Measurements from ENCODE around the gene HYAL1.
"Not testable (repeated sequence)": the region's sequence is repeated elsewhere in the genome, so short reads cannot be mapped to it uniquely, and the experiment has no call there.

HYAL1 gene

DNA sequence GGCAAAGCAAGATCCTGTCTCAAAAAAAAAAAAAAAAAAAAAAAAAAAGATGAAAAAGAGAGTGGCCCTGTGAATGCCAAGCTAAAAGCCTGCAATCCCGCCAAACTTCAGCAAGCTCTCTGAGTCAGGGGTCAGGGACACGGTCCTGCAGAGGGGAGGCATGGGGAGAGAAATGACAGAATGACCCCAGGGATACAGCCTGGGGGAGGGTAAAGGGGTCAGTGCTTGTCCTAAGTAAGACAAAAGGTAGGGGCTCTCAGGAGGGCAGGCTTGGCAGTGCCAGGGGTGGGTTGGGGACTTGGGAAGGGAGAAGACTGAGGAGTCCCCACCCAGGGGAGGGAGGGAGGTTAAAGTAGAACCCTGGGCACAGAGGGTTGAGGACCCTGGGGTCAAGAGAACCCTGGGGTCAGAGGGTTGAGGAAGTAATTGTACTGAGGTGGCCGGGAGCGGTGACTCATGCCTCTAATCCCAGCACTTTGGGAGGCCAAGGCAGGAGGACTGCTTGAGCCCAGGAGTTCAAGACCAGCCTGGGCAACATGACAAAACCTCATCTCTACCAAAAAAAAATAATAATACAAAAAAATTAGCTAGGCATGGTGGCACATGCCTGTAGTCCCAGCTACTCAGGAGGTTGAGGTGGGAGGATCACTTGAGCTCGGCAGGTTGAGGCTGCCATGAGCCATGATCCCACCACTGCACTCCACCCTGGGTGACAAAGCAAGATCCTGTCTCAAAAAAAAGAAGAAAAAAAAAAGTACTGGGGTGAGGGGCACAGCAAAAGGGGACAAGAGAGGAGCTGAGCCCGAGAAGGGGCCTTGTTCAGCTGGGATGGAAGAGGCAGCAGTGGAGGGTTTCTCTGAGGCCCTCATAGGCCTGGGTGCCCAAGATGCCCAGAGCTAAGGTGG, 39.6 kb downstream of the HYAL1 start:
- Histone ChIP-seq H3K23ac (ENCODE audit: low read length in 2 of 2) (no peak overlapping the region), H3K79me1 (replicated peaks; ENCODE audit: low read length, poor library complexity, severe bottlenecking) (peaks cover 6% of the 10 kb centered on the region), H2AK5ac (ENCODE audit: low read length, severe bottlenecking) (peak overlapping the region; percentile 90), H2BK5ac (ENCODE audit: low read depth, low read length, poor library complexity, severe bottlenecking) (peak overlapping the region; percentile 66), H3K36me3 (ENCODE audit: control insufficient read depth in 1 of 2, insufficient read depth in 2 of 2, low read depth in 1 of 2, low read length in 2 of 2) (peaks cover 9 to 11% of the 10 kb centered on the region in 2 experiments), H2BK15ac (ENCODE audit: low read depth, poor library complexity, severe bottlenecking) (peak overlapping the region; percentile 82), H3K4me1 (ENCODE audit: control insufficient read depth, insufficient read depth, low read depth, low read length) (peaks cover 76% of the 10 kb centered on the region), H3K4me3 (ENCODE audit: insufficient read depth in 1 of 2, low read depth in 1 of 2, low read length in 2 of 2) (peak overlapping the region in 1 of 2 experiments; percentile 51), H2BK12ac (ENCODE audit: low read length in 2 of 2) (peak overlapping the region; percentile 57 to 91), H3K9me3 (ENCODE audit: control insufficient read depth, low read length) (no peaks in the 10 kb centered on the region), H2BK120ac (ENCODE audit: low read depth, low read length) (peak overlapping the region; percentile 74), H3K14ac (ENCODE audit: low read length in 2 of 2) (peak overlapping the region in 1 of 2 experiments; percentile 14), H4K8ac (ENCODE audit: low read length) (peak overlapping the region; percentile 74), H3K4me2 (ENCODE audit: low read length, poor library complexity, severe bottlenecking) (no peak overlapping the region), H3K27me3 (ENCODE audit: control insufficient read depth in 1 of 2, insufficient read depth in 1 of 2, low read length in 2 of 2) (no peaks in the 10 kb centered on the region), H3K18ac (ENCODE audit: low read depth in 1 of 2, low read length in 2 of 2) (peak overlapping the region; percentile 71 to 88), H4K91ac (ENCODE audit: low read length) (peak overlapping the region; percentile 85), H3K27ac (ENCODE audit: low read length, poor library complexity, severe bottlenecking) (peak overlapping the region; percentile 92), H3K9ac (ENCODE audit: low read length) (peak overlapping the region; percentile 22), H2AFZ (ENCODE audit: low read depth, low read length) (no peak overlapping the region), H3K4ac (ENCODE audit: low read depth in 1 of 2, low read length in 2 of 2) (peak overlapping the region; percentile 8 to 84)
- DNase-seq = no peak
- WGBS = 43% methylated on average over 3 of the region's 6 CpGs

- Histone ChIP-seq H3K14ac (ENCODE audit: low read length in 2 of 2) (no peak overlapping the region), H3K9me3 (ENCODE audit: control insufficient read depth, low read length) (no peaks in the 10 kb centered on the region), H3K4me1 (ENCODE audit: control insufficient read depth, insufficient read depth, low read depth, low read length) (peaks cover 69% of the 10 kb centered on the region), H3K23ac (ENCODE audit: low read length in 2 of 2) (no peak overlapping the region), H3K79me1 (replicated peaks; ENCODE audit: low read length, poor library complexity, severe bottlenecking) (peaks cover 9% of the 10 kb centered on the region), H3K18ac (ENCODE audit: low read depth in 1 of 2, low read length in 2 of 2) (no peak overlapping the region), H3K27ac (ENCODE audit: low read length, poor library complexity, severe bottlenecking) (no peak overlapping the region), H3K9ac (ENCODE audit: low read length) (no peak overlapping the region), H4K91ac (ENCODE audit: low read length) (no peak overlapping the region), H3K4me2 (ENCODE audit: low read length, poor library complexity, severe bottlenecking) (no peak overlapping the region), H2BK5ac (ENCODE audit: low read depth, low read length, poor library complexity, severe bottlenecking) (no peak overlapping the region), H4K8ac (ENCODE audit: low read length) (no peak overlapping the region), H2AK5ac (ENCODE audit: low read length, severe bottlenecking) (peak overlapping the region; percentile 43), H2BK120ac (ENCODE audit: low read depth, low read length) (no peak overlapping the region), H3K27me3 (ENCODE audit: control insufficient read depth in 1 of 2, insufficient read depth in 1 of 2, low read length in 2 of 2) (no peaks in the 10 kb centered on the region), H2BK12ac (ENCODE audit: low read length in 2 of 2) (peak overlapping the region in 1 of 2 experiments; percentile 10), H3K4ac (ENCODE audit: low read depth in 1 of 2, low read length in 2 of 2) (no peak overlapping the region), H2BK15ac (ENCODE audit: low read depth, poor library complexity, severe bottlenecking) (no peak overlapping the region), H3K4me3 (ENCODE audit: insufficient read depth in 1 of 2, low read depth in 1 of 2, low read length in 2 of 2) (no peak overlapping the region), H2AFZ (ENCODE audit: low read depth, low read length) (no peak overlapping the region), H3K36me3 (ENCODE audit: control insufficient read depth in 1 of 2, insufficient read depth in 2 of 2, low read depth in 1 of 2, low read length in 2 of 2) (peaks cover 19 to 20% of the 10 kb centered on the region in 2 experiments)
- no peak for DNase-seq
- 95% methylated on average over 7 of the region's 7 CpGs for WGBS
Observed at GRCh38 chr3:50262778-50263177, 40.6 kb downstream of the HYAL1 start.

- H3K14ac ChIP-seq (ENCODE audit: low read length in 2 of 2); H3K9ac ChIP-seq (ENCODE audit: low read length); H3K9me3 ChIP-seq (ENCODE audit: control insufficient read depth, low read length); H3K23ac ChIP-seq (ENCODE audit: low read length in 2 of 2); H3K4me2 ChIP-seq (ENCODE audit: low read length, poor library complexity, severe bottlenecking); H2AK5ac ChIP-seq (ENCODE audit: low read length, severe bottlenecking); H3K4ac ChIP-seq (ENCODE audit: low read depth in 1 of 2, low read length in 2 of 2); H2BK5ac ChIP-seq (ENCODE audit: low read depth, low read length, poor library complexity, severe bottlenecking); H2BK15ac ChIP-seq (ENCODE audit: low read depth, poor library complexity, severe bottlenecking); DNase-seq; H4K8ac ChIP-seq (ENCODE audit: low read length); H3K4me3 ChIP-seq (ENCODE audit: insufficient read depth in 1 of 2, low read depth in 1 of 2, low read length in 2 of 2); H3K18ac ChIP-seq (ENCODE audit: low read depth in 1 of 2, low read length in 2 of 2); H4K91ac ChIP-seq (ENCODE audit: low read length); H3K27ac ChIP-seq (ENCODE audit: low read length, poor library complexity, severe bottlenecking); H2BK120ac ChIP-seq (ENCODE audit: low read depth, low read length); H3K27me3 ChIP-seq (ENCODE audit: control insufficient read depth in 1 of 2, insufficient read depth in 1 of 2, low read length in 2 of 2); H2AFZ ChIP-seq (ENCODE audit: low read depth, low read length): not testable (repeated sequence)
- H3K4me1 ChIP-seq (ENCODE audit: control insufficient read depth, insufficient read depth, low read depth, low read length) = peaks cover 65% of the 10 kb centered on the region
- peaks cover 23 to 26% of the 10 kb centered on the region in 2 experiments for H3K36me3 ChIP-seq (ENCODE audit: control insufficient read depth in 1 of 2, insufficient read depth in 2 of 2, low read depth in 1 of 2, low read length in 2 of 2)
- H2BK12ac ChIP-seq (ENCODE audit: low read length in 2 of 2) = peak overlapping the region in 1 of 2 experiments; percentile 12
- 93% methylated on average over 3 of the region's 4 CpGs for WGBS
- peaks cover 10% of the 10 kb centered on the region for H3K79me1 ChIP-seq (replicated peaks; ENCODE audit: low read length, poor library complexity, severe bottlenecking)
Observed at GRCh38 chr3:50262200-50262599, 41.2 kb downstream of the HYAL1 start.

- Histone ChIP-seq H3K27ac (ENCODE audit: low read length, poor library complexity, severe bottlenecking) (peak overlapping the region; percentile 91), H4K91ac (ENCODE audit: low read length) (peak overlapping the region; percentile 34), H3K23ac (ENCODE audit: low read length in 2 of 2) (no peak overlapping the region), H2BK15ac (ENCODE audit: low read depth, poor library complexity, severe bottlenecking) (peak overlapping the region; percentile 31), H3K4me3 (ENCODE audit: insufficient read depth in 1 of 2, low read depth in 1 of 2, low read length in 2 of 2) (peak overlapping the region in 1 of 2 experiments; percentile 78), H2AK5ac (ENCODE audit: low read length, severe bottlenecking) (peak overlapping the region; percentile 94), H3K4me1 (ENCODE audit: control insufficient read depth, insufficient read depth, low read depth, low read length) (peaks cover 58% of the 10 kb centered on the region), H4K8ac (ENCODE audit: low read length) (peak overlapping the region; percentile 76), H3K36me3 (ENCODE audit: control insufficient read depth in 1 of 2, insufficient read depth in 2 of 2, low read depth in 1 of 2, low read length in 2 of 2) (peaks cover 30 to 33% of the 10 kb centered on the region in 2 experiments), H3K9ac (ENCODE audit: low read length) (peak overlapping the region; percentile 91), H2BK5ac (ENCODE audit: low read depth, low read length, poor library complexity, severe bottlenecking) (no peak overlapping the region), H3K9me3 (ENCODE audit: control insufficient read depth, low read length) (no peaks in the 10 kb centered on the region), H3K14ac (ENCODE audit: low read length in 2 of 2) (no peak overlapping the region), H2BK12ac (ENCODE audit: low read length in 2 of 2) (peak overlapping the region; percentile 59 to 80), H2AFZ (ENCODE audit: low read depth, low read length) (no peak overlapping the region), H3K4ac (ENCODE audit: low read depth in 1 of 2, low read length in 2 of 2) (peak overlapping the region; percentile 5 to 57), H3K4me2 (ENCODE audit: low read length, poor library complexity, severe bottlenecking) (no peak overlapping the region), H3K18ac (ENCODE audit: low read depth in 1 of 2, low read length in 2 of 2) (peak overlapping the region; percentile 18 to 23), H3K27me3 (ENCODE audit: control insufficient read depth in 1 of 2, insufficient read depth in 1 of 2, low read length in 2 of 2) (no peaks in the 10 kb centered on the region), H3K79me1 (replicated peaks; ENCODE audit: low read length, poor library complexity, severe bottlenecking) (peaks cover 14% of the 10 kb centered on the region), H2BK120ac (ENCODE audit: low read depth, low read length) (peak overlapping the region; percentile 13)
- DNase-seq = no peak
- WGBS = 67% methylated on average over 2 of the region's 2 CpGs
Observed at GRCh38 chr3:50261505-50261904, 41.9 kb downstream of the HYAL1 start.
